Sigmoid colon (tissue), 7 donors: ENCODE measurements around the gene NRG3. TPM values are rescaled to one million over a fixed set of nuclear protein-coding genes. Genes with fewer than 3 reads are reported as not detected.

Source experiments
- DNase-seq: peaks from one replicate; pipeline ENCODE4 v3.0.0-alpha.2; 2019
- H3K27ac ChIP-seq, 4 donors: fragments of 200-600 bp; sonication (generic); one replicate each; pipeline ENCODE4 v1.5.1; 2016 to 2019; ENCODE audit warnings: mild to moderate bottlenecking in 1 of 4
- H3K27me3 ChIP-seq, 3 donors: fragments of 200-600 bp; sonication (generic); one replicate each; pipeline ENCODE4 v1.5.1; 2019; ENCODE audit warnings: mild to moderate bottlenecking in 1 of 3
- H3K36me3 ChIP-seq, 4 donors: fragments of 200-600 bp; sonication (generic); one replicate each; pipeline ENCODE4 v1.5.1; 2016 to 2019
- H3K4me1 ChIP-seq, 4 donors: fragments of 200-600 bp; sonication (generic); one replicate each; pipeline ENCODE4 v1.5.1; 2017 to 2019
- H3K4me3 ChIP-seq, 4 donors: fragments of 200-600 bp; sonication (generic); one replicate each; pipeline ENCODE4 v1.5.1; 2017 to 2019; ENCODE audit warnings: mild to moderate bottlenecking in 2 of 4, moderate library complexity in 1 of 4
- H3K9me3 ChIP-seq, 4 donors: fragments of 200-600 bp in 3 of 4; sonication (generic) in 3 of 4; one replicate each; pipeline versions ENCODE4 v1.5.1 to v1.6.1; 2013 to 2019
- EP300 ChIP-seq, 4 donors: sonication (generic); formaldehyde crosslinking; IDR thresholded peaks; one replicate each; pipeline ENCODE4 v1.6.1; 2017; ENCODE audit warnings: antibody characterized with exemption in 4 of 4
- POLR2A ChIP-seq, 2 donors: fragments of 450-650 bp; IDR thresholded peaks; one replicate each; pipeline ENCODE4 v1.6.1; 2016; ENCODE audit warnings: antibody characterized with exemption in 2 of 2, mild to moderate bottlenecking in 2 of 2, moderate library complexity in 2 of 2
- POLR2AphosphoS5 ChIP-seq, 4 donors: sonication (generic); formaldehyde crosslinking; IDR thresholded peaks; one replicate each; pipeline ENCODE4 v1.6.1; 2017; ENCODE audit warnings: antibody characterized with exemption in 4 of 4
- whole genome bisulfite sequencing, 2 donors: extraction: QIAGEN DNeasy Blood & Tissue Kit; methylation state at CpG; one replicate each; pipeline ENCODE4 v1.1.7; 2013; 5-methylcytosine and 5-hydroxymethylcytosine counted together
- intact Hi-C: fragments of 100-400 bp; cut with DNase I; formaldehyde crosslinking; loops from one replicate; pipeline ENCODE4 v1.15.1; 2023
- polyA plus RNA-seq, 3 donors: library from polyadenylated mRNA; stranded (reverse); fragments of 200-250 nt; gene quantifications; one replicate each; pipeline ENCODE4 v1.2.3, GENCODE V29; 2013
- total RNA-seq, 4 donors: library from RNA; depleted of rRNA; stranded (reverse); fragments of >200 nt; gene quantifications; one replicate each; pipeline ENCODE4 v1.1.0, GENCODE V29; 2016
- TF ChIP-seq, protein P1 (sequence below), 4 experiments: fragments of 450-650 bp in 3 of 4; fragments of 200-600 bp in 1 of 4; IDR thresholded peaks; one replicate each; pipeline ENCODE4 v1.5.1; 2016 to 2019; ENCODE audit warnings: antibody characterized with exemption in 4 of 4, mild to moderate bottlenecking in 3 of 4, moderate library complexity in 2 of 4
- donor health status: healthy with polysubstance abuse.
- donor health status: Bipolar disorder and iron deficiency.
- donor health status: healthy.

NRG3 gene
- total and polyA plus RNA-seq, 7 donors = 0.17 to 2.2 (median 0.82) TPM; not detected in 2

DNA sequence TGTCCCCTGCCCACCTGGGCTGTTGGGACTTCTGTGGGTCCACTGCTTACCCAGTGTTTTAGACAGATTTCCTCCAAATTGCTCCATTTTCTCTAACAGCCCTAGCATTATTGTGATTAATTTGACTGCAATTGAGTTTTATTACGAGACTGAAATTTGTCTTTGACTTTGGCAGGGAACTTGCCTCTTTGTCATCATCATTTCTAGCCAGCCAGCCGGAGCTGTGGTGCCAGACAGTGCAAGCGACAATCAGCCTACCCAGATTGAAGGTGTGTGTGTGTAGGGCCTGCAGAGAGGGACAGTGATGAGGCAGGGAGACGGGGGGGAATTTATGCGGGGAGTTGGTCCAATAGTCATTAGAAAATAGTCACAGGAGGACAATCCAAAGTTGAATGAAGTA lies 743.0 kb downstream of the NRG3 start:
- DNase-seq = no peak
- H3K4me3 ChIP-seq = no peak overlapping the region
- H3K27ac ChIP-seq = no peak overlapping the region
- 80 to 81% methylated on average over 5 of the region's 5 CpGs for WGBS, 2 donors
- TF ChIP-seq POLR2A (IDR thresholded peaks at IDR 0.05) (no peak), POLR2AphosphoS5 (IDR thresholded peaks at IDR 0.05) (no peak), EP300 (IDR thresholded peaks at IDR 0.05) (no peak)
- TF ChIP-seq, protein P1, sequence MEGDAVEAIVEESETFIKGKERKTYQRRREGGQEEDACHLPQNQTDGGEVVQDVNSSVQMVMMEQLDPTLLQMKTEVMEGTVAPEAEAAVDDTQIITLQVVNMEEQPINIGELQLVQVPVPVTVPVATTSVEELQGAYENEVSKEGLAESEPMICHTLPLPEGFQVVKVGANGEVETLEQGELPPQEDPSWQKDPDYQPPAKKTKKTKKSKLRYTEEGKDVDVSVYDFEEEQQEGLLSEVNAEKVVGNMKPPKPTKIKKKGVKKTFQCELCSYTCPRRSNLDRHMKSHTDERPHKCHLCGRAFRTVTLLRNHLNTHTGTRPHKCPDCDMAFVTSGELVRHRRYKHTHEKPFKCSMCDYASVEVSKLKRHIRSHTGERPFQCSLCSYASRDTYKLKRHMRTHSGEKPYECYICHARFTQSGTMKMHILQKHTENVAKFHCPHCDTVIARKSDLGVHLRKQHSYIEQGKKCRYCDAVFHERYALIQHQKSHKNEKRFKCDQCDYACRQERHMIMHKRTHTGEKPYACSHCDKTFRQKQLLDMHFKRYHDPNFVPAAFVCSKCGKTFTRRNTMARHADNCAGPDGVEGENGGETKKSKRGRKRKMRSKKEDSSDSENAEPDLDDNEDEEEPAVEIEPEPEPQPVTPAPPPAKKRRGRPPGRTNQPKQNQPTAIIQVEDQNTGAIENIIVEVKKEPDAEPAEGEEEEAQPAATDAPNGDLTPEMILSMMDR (IDR thresholded peaks at IDR 0.05) = no peak
- H3K9me3 ChIP-seq = no peaks in the 10 kb centered on the region
- no peaks in the 10 kb centered on the region for H3K27me3 ChIP-seq
- no peaks in the 10 kb centered on the region for H3K36me3 ChIP-seq
- peaks cover 0 to 11% (median 5%) of the 10 kb centered on the region in 4 donors for H3K4me1 ChIP-seq
- intact Hi-C loops = no loop called here

DNA sequence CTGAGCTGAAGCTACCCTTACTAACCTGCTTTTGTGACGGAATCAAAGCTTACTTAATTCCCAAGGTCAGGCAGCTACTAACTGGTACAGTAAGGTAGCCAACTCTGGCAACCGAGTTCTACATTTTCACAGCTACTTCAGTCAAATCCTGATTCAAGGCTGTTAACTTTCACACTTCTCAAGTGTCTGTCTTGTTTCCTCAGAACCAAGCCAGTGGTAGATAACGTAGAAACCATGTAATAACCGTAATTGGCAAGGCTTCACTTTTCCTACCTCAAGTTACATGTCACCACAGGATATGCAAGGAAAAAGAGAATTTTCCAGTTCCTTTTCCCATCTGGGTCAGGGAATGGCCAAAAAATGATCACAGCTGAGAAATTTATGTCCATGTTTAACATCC lies 746.7 kb downstream of the NRG3 start:
- no peak for DNase-seq
- intact Hi-C loops = no loop called here
- 81% methylated on average over 4 of the region's 4 CpGs for WGBS, 2 donors

DNA sequence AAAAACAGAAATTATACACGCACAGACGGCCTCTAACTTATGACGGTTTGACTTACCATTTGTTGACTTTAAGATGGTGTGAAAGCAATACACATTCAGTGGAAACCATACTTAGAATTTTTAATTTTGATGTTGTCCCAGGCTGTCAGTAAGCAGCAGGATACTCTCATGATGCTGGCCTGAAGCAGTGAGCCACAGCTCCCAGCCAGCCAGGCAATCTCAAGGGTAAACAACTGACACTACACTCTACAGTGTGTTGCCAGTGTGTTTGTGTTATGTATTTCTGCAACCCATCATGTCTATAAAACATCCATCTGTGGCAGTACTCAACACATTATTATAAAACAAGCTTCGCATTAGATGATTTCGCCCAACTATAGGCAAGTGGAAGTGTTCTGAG lies 747.5 kb downstream of the NRG3 start:
- intact Hi-C loops = no loop called here
- H3K27ac ChIP-seq = no peak overlapping the region
- H3K9me3 ChIP-seq = no peaks in the 10 kb centered on the region
- peaks cover 0 to 14% (median 5%) of the 10 kb centered on the region in 4 donors for H3K4me1 ChIP-seq
- H3K27me3 ChIP-seq = no peaks in the 10 kb centered on the region
- 82 to 89% methylated on average over 5 of the region's 5 CpGs for WGBS, 2 donors
- H3K36me3 ChIP-seq = no peaks in the 10 kb centered on the region
- no peak overlapping the region for H3K4me3 ChIP-seq
- peak in 1 of 4 donors; percentile 34 for TF ChIP-seq POLR2AphosphoS5 (IDR thresholded peaks at IDR 0.05)
- TF ChIP-seq, protein P1 (IDR thresholded peaks at IDR 0.05) = no peak
- no peak for DNase-seq

More for the DNA sequence above, 746.7 kb downstream of the NRG3 start:
- Histone ChIP-seq H3K4me3 (no peak overlapping the region), H3K27ac (no peak overlapping the region), H3K4me1 (peaks cover 0 to 14% (median 5%) of the 10 kb centered on the region in 4 donors), H3K27me3 (no peaks in the 10 kb centered on the region), H3K36me3 (no peaks in the 10 kb centered on the region), H3K9me3 (no peaks in the 10 kb centered on the region)
- TF ChIP-seq EP300 (IDR thresholded peaks at IDR 0.05) (no peak), POLR2AphosphoS5 (IDR thresholded peaks at IDR 0.05) (no peak), POLR2A (IDR thresholded peaks at IDR 0.05) (no peak)
- TF ChIP-seq, protein P1 (IDR thresholded peaks at IDR 0.05) = no peak

DNA sequence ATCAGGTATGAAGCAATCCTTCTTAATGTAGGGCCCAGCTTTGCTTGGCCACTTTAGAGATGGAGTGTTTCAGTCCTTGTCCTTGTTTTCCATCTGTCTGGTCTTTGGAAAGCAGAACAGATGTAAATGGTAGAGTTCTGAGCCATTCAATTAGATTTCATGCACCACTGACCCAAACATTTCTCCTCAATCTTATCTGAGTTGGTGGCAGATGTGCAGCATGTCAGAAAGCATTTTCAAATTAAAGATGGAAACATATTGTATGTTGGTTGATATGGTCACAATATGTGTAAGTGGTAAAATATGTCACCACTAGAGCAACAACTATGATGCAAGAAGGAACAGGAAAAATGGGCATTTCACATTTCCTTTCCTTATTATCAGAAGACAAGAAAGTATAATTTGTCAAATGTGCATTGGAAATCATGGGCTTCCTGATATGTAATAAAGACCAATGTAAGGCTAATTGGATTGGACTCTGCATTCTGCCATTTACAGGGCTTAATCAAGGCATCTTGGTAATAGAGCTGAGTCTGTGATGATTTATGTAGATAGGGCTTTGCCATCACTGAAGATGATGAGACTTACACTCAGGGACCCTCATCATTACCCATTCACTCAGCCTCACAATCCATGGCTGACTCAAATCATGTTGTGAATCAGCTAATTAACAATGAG lies 750.7 kb downstream of the NRG3 start:
- no peak for DNase-seq
- H3K27ac ChIP-seq = no peak overlapping the region
- peaks cover 0 to 25% (median 7%) of the 10 kb centered on the region in 4 donors for H3K4me1 ChIP-seq
- H3K4me3 ChIP-seq = no peak overlapping the region
- intact Hi-C loops = no loop called here
- no peaks in the 10 kb centered on the region for H3K27me3 ChIP-seq
- H3K9me3 ChIP-seq = no peaks in the 10 kb centered on the region
- TF ChIP-seq POLR2A (IDR thresholded peaks at IDR 0.05) (no peak), EP300 (IDR thresholded peaks at IDR 0.05) (no peak), POLR2AphosphoS5 (IDR thresholded peaks at IDR 0.05) (no peak)
- TF ChIP-seq, protein P1 (IDR thresholded peaks at IDR 0.05) = no peak
- H3K36me3 ChIP-seq = no peaks in the 10 kb centered on the region

DNA sequence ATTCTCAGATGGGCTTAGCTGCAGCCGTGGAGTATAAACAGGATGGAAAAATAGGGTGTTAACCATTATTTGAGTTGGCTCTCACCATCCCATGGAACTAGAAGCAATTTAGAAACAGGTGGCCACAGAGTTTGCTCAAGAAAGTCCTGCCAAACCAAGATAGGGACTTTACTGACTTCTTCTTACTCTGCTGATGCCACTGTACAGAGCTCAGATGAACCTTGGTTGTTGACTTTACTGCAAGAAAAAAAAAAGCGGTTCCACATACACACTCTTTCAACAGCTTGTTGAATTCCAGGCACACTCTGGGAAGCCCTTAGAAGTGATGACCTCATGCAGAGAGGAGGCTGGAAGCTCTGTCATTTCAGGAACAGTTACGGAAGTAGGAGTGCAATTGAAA lies 753.4 kb downstream of the NRG3 start:
- 14 to 46% methylated on average over 3 of the region's 3 CpGs for WGBS, 2 donors
- intact Hi-C loops = no loop called here

More for the DNA sequence above, 753.4 kb downstream of the NRG3 start:
- Histone ChIP-seq H3K36me3 (no peaks in the 10 kb centered on the region), H3K4me1 (peaks cover 0 to 11% (median 2%) of the 10 kb centered on the region in 4 donors), H3K4me3 (no peak overlapping the region), H3K9me3 (no peaks in the 10 kb centered on the region), H3K27ac (no peak overlapping the region), H3K27me3 (no peaks in the 10 kb centered on the region)
- no peak for TF ChIP-seq EP300 (IDR thresholded peaks at IDR 0.05)
- DNase-seq = no peak
